Measurements from ENCODE around the gene ATF6.

Gene ATF6

GRCh38 chr1:161834967-161835550, 68.9 kb downstream of the ATF6 start:
- no peak for FAIRE-seq

GRCh38 chr1:161836018-161836417, 69.9 kb downstream of the ATF6 start:
- FAIRE-seq, result no peak

DNA sequence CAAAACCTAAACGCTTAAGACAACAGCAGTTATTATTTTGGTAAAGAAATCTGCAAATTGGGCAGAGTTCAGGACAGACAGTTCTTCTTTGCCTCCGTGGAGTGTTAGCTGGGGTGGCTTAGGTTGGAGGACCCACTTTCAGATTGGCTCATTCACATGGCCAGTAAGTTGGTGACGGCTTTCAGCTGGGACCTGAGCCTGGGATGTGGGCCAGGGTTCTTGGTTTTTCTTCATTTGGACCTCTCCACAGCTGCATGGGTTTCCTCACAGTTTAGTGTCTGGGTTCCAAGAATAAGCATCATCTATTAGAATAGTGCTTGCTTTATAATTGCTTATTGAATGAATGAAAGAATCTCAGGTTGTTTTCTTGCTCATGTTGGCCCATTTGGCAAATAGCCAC, 72.2 kb downstream of the ATF6 start:
- FAIRE-seq, result no peak

GRCh38 chr1:161838885-161839284, 72.8 kb downstream of the ATF6 start:
- FAIRE-seq, result no peak

- FAIRE-seq, result no peak
Measured at GRCh38 chr1:161839591-161839990, 73.5 kb downstream of the ATF6 start.

- no peak for FAIRE-seq
Measured at GRCh38 chr1:161840363-161840762, 74.2 kb downstream of the ATF6 start.

DNA sequence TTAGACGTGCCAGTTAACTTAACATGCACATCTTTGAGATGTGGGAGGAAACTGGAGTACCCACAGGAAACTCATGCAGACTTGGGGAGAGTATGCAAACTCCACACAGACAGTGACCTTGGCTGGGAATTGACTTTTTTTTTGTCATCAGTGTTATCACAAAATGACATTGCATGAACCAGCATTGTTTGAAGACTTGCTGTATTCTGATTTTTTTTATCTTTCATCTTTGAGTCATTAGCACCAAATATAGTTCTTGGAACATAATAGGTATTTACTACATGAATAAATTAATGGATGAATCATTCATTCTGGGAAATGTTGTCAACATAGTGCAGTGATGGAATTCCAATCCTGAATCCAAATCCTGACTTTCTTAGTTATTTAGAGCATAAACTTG, 77.0 kb downstream of the ATF6 start:
- FAIRE-seq, result no peak

GRCh38 chr1:161844696-161845095, 78.6 kb downstream of the ATF6 start:
- FAIRE-seq, result no peak

- peak; percentile 86 for FAIRE-seq
Measured at GRCh38 chr1:161848676-161849075, 82.6 kb downstream of the ATF6 start.

DNA sequence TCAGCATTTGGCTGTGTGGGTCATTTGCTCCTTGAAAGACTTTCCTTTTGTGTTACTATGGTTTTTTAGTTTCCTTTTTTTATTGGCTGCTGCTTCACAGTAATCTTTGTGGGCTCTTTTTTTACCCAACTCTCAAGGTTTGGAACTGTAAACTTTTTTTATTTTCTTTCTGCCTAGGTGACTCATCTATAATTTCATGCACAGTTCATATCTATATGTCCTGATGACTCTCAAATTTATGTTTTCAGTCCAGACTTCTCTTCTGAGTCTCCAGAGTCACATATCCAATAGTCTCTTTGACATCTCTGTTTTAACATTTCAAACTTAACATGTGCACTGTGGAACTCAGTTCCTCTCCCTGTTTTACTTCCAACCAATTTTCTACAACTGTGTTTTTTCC, 83.4 kb downstream of the ATF6 start:
- FAIRE-seq, result no peak

- FAIRE-seq, result no peak
Measured at GRCh38 chr1:161855260-161855659, 89.1 kb downstream of the ATF6 start.

DNA sequence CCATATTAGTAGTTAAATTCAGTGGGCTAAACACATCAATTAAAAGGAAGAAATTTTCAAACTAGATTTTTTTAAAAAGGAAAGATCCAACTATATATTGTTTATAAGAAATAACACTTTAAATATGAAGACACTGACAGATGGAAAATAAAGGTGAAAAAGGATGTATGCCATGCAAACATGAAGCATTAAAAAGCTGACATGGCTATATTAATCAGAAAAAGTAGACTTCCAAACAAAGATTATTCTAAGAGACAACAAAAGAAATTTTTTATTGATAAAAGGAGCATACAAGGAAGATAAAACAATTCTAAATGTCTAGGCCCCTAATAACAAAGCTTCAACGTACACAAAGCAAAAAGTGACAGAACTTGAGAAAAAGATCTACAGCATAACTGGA, 92.2 kb downstream of the ATF6 start:
- FAIRE-seq, result no peak

DNA sequence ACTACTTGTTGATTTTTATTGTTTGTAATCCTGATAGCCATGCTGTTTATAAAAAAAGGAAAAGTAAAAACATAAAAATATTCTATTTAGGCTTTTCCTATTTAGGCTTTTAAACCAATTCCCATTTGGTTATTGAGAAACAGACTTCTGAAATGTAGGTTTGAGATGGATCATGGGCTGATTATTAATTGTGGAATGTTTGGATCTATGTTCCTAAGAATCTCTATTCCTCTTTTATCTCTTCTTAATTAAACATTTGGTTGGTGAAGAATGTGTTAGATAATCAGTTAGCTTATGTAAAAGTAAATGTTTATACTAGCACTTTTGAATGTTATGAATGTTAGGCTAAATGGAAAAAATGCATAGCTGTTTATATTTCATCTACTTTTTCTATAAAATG, 97.4 kb downstream of the ATF6 start:
- no peak for FAIRE-seq

DNA sequence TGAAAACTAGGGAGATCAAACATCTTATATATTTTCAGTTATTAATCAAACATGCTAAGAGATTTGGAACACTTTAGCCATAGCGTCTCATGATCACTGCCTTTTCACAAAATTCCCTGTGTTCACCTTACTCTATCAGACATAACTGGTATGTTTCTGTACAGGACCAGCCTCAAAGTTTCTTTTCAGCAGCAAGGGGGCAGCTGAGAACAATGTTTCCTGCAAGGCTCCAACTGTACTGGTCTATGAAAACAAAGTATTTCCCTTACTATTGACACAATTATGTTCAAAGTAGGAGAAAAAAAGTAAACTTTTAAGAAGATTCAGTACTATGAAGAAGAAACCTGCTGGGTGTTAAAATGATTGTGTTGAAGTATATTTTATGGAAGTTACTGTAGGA, 98.5 kb downstream of the ATF6 start:
- peak; percentile 82 for FAIRE-seq

- no peak for FAIRE-seq
Measured at GRCh38 chr1:161866241-161866640, 100.1 kb downstream of the ATF6 start.

DNA sequence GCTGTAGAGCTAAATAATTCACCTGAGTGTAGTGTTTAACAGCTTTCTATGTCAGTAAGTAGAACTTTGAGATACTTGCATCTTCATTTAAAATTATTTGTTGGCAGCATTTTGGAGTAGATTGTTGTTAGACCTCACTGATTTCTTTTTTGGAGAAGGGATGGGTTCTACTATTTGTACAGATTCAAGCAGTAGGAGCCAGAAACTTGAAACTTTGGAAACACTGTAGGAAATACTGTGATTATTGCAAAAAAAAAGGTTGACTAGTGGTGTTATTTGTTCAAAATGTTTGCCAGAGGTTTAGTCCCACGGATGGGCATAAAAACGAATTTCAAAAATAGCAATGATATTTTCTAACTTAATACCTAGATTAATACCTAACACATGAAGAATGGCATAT, 102.7 kb downstream of the ATF6 start:
- FAIRE-seq, result no peak

- no peak for FAIRE-seq
Measured at GRCh38 chr1:161869291-161869690, 103.2 kb downstream of the ATF6 start.

DNA sequence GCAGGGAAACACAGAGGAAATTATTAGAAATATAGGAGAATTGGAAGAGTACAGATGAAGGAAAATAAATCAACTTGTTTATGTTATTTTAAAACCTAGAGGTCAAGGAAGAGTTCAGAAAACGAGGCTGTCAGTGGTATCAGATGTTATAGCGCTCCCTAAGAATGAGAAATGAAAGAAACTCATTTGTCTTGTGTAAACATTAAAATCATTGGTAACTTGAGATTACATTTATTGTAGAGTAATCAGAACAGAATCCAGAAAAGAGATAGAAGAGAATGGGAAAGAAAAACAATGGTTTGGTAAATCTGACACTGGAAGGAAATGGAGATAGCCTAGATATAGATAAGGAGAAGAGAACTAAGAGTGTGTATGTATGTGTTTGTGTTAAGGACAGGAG, 106.4 kb downstream of the ATF6 start:
- peak; percentile 12 for FAIRE-seq

DNA sequence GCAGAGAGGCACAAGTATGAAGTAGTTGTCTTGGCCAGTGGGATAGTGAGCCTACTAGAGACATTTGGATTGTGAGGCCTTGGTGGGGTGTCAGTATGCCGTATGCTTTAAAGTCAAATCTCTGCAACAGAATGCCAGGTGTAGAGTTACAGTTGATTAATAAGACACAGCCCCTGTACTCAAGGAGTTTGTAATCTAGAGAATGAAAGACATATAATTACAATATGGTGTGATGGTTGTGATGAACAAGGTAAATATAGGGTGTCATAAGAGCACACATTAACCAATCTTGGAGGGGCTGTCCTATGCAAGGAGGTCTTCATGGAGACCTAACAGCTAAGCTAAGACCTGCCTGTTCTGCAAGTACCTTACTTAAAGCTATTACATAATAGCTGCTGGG, 113.1 kb downstream of the ATF6 start:
- FAIRE-seq, result no peak

DNA sequence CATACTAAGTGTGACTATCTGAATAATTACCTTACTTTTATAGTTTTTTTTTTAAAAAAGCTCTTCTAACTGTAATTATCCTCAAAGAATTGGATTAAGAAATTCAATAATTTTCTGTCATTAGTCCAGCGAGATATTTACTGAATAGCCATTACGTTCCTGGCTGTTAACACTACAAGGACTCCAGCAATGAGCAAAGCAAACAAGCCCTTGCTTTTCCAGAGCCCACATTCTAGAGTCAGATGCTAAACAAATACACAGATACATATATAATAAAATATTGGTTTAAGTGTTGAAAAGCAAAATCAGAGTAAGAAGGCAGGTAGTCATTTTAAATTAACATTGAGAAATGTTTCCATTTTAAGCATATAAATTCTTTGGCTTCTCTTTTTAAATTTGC, 118.4 kb downstream of the ATF6 start:
- no peak for FAIRE-seq

DNA sequence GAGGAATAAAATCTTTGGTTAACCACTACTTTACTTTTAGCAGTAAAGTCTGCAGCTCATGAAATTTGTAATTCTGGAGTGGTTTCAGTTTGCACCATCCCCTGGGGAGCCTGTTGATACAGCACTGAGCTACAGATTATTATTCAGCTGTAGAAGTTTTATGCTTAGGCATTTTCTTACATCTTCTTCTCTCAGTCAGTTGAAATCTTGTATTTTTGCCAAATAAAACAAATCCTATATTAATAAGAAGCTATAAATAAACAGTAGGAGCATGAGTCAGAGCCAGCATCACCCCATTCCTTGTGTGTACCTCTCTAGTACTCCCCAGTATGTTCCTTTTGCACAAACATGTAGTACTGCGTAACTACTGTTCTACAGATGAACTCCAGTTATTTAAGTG, 118.9 kb downstream of the ATF6 start:
- FAIRE-seq, result peak; percentile 57

GRCh38 chr1:161885759-161886158, 119.6 kb downstream of the ATF6 start:
- FAIRE-seq, result no peak

- FAIRE-seq, result no peak
Measured at GRCh38 chr1:161886589-161886988, 120.5 kb downstream of the ATF6 start.

DNA sequence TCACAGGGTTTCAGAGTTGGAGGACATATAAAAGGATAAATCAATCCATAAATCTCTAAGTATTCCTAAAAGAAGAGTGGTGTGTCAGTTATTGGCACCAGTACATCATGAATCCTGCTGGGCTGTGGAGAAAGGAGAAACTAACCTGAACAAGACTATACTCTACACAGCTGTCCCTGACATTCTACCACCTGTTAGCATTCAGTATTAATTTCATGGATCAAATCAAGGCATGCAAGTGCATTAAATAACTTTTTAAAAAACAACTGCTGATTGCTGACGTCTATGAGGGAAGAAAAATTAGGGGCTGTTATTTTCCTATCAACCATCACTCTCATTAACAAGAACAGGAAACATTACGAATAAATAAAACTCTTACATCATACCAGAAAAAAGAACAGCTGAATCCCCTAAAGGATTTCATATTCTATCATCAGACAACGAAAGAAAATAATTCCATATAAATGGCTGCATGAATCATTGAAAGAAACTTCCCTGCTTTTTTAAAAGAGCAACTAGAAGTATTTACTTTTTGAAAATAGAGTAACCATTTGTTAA, 121.7 kb downstream of the ATF6 start:
- no peak for FAIRE-seq

DNA sequence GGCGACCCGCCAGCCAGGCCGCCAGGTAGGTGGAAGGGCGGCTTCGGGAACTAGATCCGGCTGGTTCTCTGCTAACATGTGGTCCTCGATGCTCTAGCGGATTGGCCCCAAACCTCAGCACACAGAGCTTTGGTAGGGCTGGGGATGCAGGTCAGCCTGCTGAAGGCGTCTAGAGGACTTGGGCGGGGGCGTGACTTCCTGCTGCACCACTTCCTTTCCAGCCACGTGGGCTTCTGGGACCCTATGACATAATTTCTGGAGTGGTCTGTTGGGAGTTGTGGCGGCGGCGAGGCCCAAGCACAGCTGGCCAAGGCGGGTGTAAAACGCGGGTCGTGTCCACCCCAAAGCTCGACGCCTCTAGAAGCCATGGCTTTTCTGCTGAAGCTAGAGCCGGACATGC, 124.5 kb downstream of the ATF6 start:
- FAIRE-seq, result no peak
